Subcutaneous abdominal adipose tissue (tissue), 5 donors: ENCODE results near the gene C4B.
"Not testable (repeated sequence)": the region's sequence is repeated elsewhere in the genome, so short reads cannot be mapped to it uniquely, and the experiment has no call there.

Experiments used
- H3K27ac ChIP-seq: one replicate; pipeline ENCODE4 v1.7.0; 2013; ENCODE audit warnings: low read depth, mild to moderate bottlenecking, inconsistent platforms, low read length, moderate library complexity
- H3K27me3 ChIP-seq, 5 donors: one replicate each; pipeline ENCODE4 v1.7.0; 2013; ENCODE audit warnings: low read length in 5 of 5, inconsistent platforms in 1 of 5; ENCODE audit not compliant: control insufficient read depth in 5 of 5, insufficient read depth in 4 of 5
- H3K36me3 ChIP-seq, 5 donors: one replicate each; pipeline ENCODE4 v1.7.0; 2013; ENCODE audit warnings: low read length in 5 of 5; ENCODE audit not compliant: control insufficient read depth in 5 of 5, insufficient read depth in 5 of 5
- H3K4me1 ChIP-seq, 5 donors: one replicate each; pipeline ENCODE4 v1.7.0; 2013; ENCODE audit warnings: low read length in 5 of 5, mild to moderate bottlenecking in 3 of 5, moderate library complexity in 1 of 5; ENCODE audit not compliant: control insufficient read depth in 5 of 5, insufficient read depth in 5 of 5
- H3K4me3 ChIP-seq, 5 donors: one replicate each; pipeline ENCODE4 v1.7.0; 2013; ENCODE audit warnings: low read length in 5 of 5, low read depth in 1 of 5
- H3K9ac ChIP-seq, 5 donors: one replicate each; pipeline ENCODE4 v1.7.0; 2013; ENCODE audit warnings: low read length in 5 of 5, mild to moderate bottlenecking in 4 of 5, moderate library complexity in 3 of 5
- H3K9me3 ChIP-seq, 5 donors: one replicate each; pipeline ENCODE4 v1.7.0; 2013; ENCODE audit warnings: low read length in 5 of 5; ENCODE audit not compliant: control insufficient read depth in 5 of 5
- donor health status: healthy.
- donor health status: healthy.
- donor health status: healthy.
- donor health status: healthy.
- donor health status: healthy.

Gene C4B

DNA sequence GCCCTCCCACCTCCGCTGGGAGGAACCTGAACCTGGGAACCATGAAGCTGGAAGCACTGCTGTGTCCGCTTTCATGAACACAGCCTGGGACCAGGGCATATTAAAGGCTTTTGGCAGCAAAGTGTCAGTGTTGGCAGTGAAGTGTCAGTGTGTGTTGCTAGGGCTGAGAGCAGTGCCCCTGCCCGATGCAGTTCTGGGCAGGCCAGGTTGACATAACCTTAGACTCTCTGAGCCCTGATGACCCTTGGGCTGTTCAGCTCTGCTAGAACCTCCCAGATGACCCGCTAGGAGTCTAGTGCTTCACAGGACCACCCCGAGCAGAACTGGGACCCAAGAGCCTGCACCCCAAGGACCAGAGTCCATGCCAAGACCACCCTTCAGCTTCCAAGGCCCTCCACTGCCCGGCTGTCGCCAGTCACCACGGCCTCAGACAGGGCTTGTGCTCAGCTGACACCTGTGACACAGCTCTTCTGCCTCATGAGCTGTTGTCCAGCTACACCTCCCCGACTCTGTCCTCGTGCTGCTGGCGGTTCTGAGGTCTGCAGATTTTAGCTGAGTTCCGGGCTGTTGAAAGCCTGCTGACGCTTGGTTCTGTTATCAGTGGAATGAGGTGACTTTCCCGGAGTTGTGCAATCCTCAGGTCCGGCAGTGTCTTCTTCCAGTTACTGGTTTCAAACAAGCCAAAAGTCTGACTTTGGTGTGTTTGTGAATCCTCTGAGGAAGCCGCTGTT lies 20.9 kb downstream of the C4B start:
- not testable (repeated sequence) for H3K27ac ChIP-seq, H3K27me3 ChIP-seq

GRCh38 chr6:32037136-32037535 lies 22.5 kb downstream of the C4B start:
- not testable (repeated sequence) for H3K27me3 ChIP-seq, H3K4me3 ChIP-seq, H3K4me1 ChIP-seq, H3K36me3 ChIP-seq, H3K27ac ChIP-seq, H3K9ac ChIP-seq, H3K9me3 ChIP-seq

More for the DNA sequence above, 20.9 kb downstream of the C4B start:
- H3K9me3 ChIP-seq, H3K4me1 ChIP-seq, H3K4me3 ChIP-seq, H3K9ac ChIP-seq, H3K36me3 ChIP-seq: not testable (repeated sequence)

- H3K4me1 ChIP-seq, H3K4me3 ChIP-seq, H3K36me3 ChIP-seq, H3K9ac ChIP-seq, H3K9me3 ChIP-seq, H3K27me3 ChIP-seq, H3K27ac ChIP-seq: not testable (repeated sequence)
These were observed 23.3 kb downstream of the C4B start, which contains the start of gene CYP21A2 for GRCh38 chr6:32037598-32038524. Gene CYP21A2, plus strand, starts transcription at chr6:32038415. Its CDS starts 8 bp downstream, at chr6:32038423.

GRCh38 chr6:32038878-32039277 lies 24.3 kb downstream of the C4B start:
- H3K27ac ChIP-seq, H3K9me3 ChIP-seq, H3K9ac ChIP-seq, H3K36me3 ChIP-seq, H3K27me3 ChIP-seq, H3K4me1 ChIP-seq, H3K4me3 ChIP-seq: not testable (repeated sequence)

DNA sequence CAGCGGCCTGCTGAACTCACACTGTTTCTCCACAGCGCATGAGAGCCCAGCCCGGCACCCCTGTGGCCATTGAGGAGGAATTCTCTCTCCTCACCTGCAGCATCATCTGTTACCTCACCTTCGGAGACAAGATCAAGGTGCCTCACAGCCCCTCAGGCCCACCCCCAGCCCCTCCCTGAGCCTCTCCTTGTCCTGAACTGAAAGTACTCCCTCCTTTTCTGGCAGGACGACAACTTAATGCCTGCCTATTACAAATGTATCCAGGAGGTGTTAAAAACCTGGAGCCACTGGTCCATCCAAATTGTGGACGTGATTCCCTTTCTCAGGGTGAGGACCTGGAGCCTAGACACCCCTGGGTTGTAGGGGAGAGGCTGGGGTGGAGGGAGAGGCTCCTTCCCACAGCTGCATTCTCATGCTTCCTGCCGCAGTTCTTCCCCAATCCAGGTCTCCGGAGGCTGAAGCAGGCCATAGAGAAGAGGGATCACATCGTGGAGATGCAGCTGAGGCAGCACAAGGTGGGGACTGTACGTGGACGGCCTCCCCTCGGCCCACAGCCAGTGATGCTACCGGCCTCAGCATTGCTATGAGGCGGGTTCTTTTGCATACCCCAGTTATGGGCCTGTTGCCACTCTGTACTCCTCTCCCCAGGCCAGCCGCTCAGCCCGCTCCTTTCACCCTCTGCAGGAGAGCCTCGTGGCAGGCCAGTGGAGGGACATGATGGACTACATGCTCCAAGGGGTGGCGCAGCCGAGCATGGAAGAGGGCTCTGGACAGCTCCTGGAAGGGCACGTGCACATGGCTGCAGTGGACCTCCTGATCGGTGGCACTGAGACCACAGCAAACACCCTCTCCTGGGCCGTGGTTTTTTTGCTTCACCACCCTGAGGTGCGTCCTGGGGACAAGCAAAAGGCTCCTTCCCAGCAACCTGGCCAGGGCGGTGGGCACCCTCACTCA lies 25.0 kb downstream of the C4B start:
- H3K27me3 ChIP-seq, H3K27ac ChIP-seq, H3K9me3 ChIP-seq, H3K4me3 ChIP-seq, H3K36me3 ChIP-seq, H3K9ac ChIP-seq, H3K4me1 ChIP-seq: not testable (repeated sequence)

DNA sequence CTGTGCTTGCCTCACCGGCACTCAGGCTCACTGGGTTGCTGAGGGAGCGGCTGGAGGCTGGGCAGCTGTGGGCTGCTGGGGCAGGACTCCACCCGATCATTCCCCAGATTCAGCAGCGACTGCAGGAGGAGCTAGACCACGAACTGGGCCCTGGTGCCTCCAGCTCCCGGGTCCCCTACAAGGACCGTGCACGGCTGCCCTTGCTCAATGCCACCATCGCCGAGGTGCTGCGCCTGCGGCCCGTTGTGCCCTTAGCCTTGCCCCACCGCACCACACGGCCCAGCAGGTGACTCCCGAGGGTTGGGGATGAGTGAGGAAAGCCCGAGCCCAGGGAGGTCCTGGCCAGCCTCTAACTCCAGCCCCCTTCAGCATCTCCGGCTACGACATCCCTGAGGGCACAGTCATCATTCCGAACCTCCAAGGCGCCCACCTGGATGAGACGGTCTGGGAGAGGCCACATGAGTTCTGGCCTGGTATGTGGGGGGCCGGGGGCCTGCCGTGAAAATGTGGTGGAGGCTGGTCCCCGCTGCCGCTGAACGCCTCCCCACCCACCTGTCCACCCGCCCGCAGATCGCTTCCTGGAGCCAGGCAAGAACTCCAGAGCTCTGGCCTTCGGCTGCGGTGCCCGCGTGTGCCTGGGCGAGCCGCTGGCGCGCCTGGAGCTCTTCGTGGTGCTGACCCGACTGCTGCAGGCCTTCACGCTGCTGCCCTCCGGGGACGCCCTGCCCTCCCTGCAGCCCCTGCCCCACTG lies 25.9 kb downstream of the C4B start:
- not testable (repeated sequence) for H3K4me3 ChIP-seq, H3K9me3 ChIP-seq, H3K9ac ChIP-seq, H3K27me3 ChIP-seq, H3K27ac ChIP-seq, H3K4me1 ChIP-seq, H3K36me3 ChIP-seq

GRCh38 chr6:32041050-32041321 lies 26.4 kb downstream of the C4B start:
- not testable (repeated sequence) for H3K36me3 ChIP-seq, H3K4me3 ChIP-seq, H3K9me3 ChIP-seq, H3K4me1 ChIP-seq, H3K9ac ChIP-seq, H3K27ac ChIP-seq, H3K27me3 ChIP-seq

DNA sequence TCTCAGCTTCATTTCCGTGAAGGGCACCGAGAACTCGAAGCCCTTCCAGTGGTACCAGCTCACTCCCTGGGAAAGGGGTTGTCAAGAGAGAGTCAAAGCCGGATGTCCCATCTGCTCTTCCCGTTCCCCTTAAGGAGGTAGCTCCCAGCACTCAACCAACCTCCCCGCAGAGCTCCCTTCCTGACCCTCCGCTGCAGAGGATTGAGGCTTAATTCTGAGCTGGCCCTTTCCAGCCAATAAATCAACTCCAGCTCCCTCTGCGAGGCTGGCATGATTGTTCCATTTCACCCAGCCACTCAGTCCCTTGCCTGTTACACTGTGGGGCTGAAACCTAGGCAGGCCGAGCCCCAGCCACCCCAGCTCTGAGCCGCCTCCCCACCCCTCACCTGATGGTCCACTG lies 26.8 kb downstream of the C4B start:
- H3K4me1 ChIP-seq, H3K27ac ChIP-seq, H3K36me3 ChIP-seq, H3K4me3 ChIP-seq, H3K9me3 ChIP-seq, H3K9ac ChIP-seq, H3K27me3 ChIP-seq: not testable (repeated sequence)

DNA sequence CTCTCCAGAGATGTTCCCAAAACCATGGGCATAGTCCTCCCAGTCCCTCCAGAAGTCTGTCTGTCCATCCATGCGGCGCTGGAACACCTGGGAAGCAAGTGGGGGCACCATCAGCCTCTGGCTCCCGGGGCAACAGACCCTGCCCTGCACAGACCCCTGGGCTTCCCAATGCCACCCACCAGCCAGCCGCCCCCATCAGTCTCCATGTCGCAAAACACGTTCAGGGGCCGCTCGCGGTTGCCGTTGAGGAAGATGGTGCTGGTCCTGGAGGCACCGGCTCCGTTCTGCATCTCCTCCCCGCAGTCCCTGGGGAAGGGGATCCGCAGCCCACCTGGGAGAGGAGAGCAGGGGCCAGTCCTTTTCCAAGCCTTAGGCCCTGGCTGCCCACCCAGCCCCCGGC lies 27.7 kb downstream of the C4B start:
- H3K27ac ChIP-seq, H3K36me3 ChIP-seq, H3K4me3 ChIP-seq, H3K9ac ChIP-seq, H3K9me3 ChIP-seq: not testable (repeated sequence)
- H3K27me3 ChIP-seq, result peaks cover 1 to 12% (median 7%) of the 10 kb centered on the region in 5 donors
- H3K4me1 ChIP-seq, result peaks cover 3 to 14% (median 12%) of the 10 kb centered on the region in 5 donors
